Skeletal muscle tissue (tissue), 4 donors: Measurements from ENCODE around the gene DNAJB5. TPM values are rescaled to one million over a fixed set of nuclear protein-coding genes. Genes with fewer than 3 reads are reported as not detected.
A peak's percentile ranks its signal among the peaks of the same experiment; 100 is the strongest.
"Not testable (repeated sequence)": the region's sequence is repeated elsewhere in the genome, so short reads cannot be mapped to it uniquely, and the experiment has no call there.

ENCODE experiments used
- H3K27ac ChIP-seq: one replicate; pipeline ENCODE4 v1.7.0; 2013; ENCODE audit warnings: mild to moderate bottlenecking, low read depth, low read length, inconsistent platforms
- H3K27me3 ChIP-seq, 3 donors: one replicate each; pipeline ENCODE4 v1.7.0; 2013; ENCODE audit warnings: low read length in 3 of 3; ENCODE audit not compliant: control insufficient read depth in 3 of 3, insufficient read depth in 3 of 3
- H3K36me3 ChIP-seq, 3 donors: one replicate each; pipeline ENCODE4 v1.7.0; 2013; ENCODE audit warnings: low read length in 3 of 3; ENCODE audit not compliant: control insufficient read depth in 3 of 3, insufficient read depth in 3 of 3
- H3K4me1 ChIP-seq, 3 donors: one replicate each; pipeline ENCODE4 v1.7.0; 2013; ENCODE audit warnings: low read length in 3 of 3, mild to moderate bottlenecking in 3 of 3; ENCODE audit not compliant: control insufficient read depth in 3 of 3, insufficient read depth in 3 of 3
- H3K4me3 ChIP-seq, 3 donors: one replicate each; pipeline ENCODE4 v1.7.0; 2013; ENCODE audit warnings: low read length in 3 of 3
- H3K9ac ChIP-seq, 3 donors: one replicate each; pipeline ENCODE4 v1.7.0; 2013; ENCODE audit warnings: low read length in 3 of 3, mild to moderate bottlenecking in 3 of 3, moderate library complexity in 2 of 3, low read depth in 1 of 3
- H3K9me3 ChIP-seq, 3 donors: one replicate each; pipeline ENCODE4 v1.7.0; 2013; ENCODE audit warnings: low read length in 3 of 3; ENCODE audit not compliant: control insufficient read depth in 3 of 3
- total RNA-seq: library from RNA; depleted of rRNA; stranded (reverse); fragments of >200 nt; gene quantifications from one replicate; pipeline ENCODE4 v1.2.3, GENCODE V29; 2014
- donor health status: Osteomylitis.

The DNAJB5 gene
- total RNA-seq = 14.1 TPM

GRCh38 chr9:34989003-34989945 lies at the start of gene DNAJB5:
Gene DNAJB5 (plus strand): TSS chr9:34989745. CDS start chr9:34990631, 886 bp downstream.
- H3K9ac ChIP-seq = peak within 1 kb of the TSS; percentile 92 to 97 (median 96)
- peaks cover 0 to 4% (median 0%) of the 10 kb centered on the region in 3 donors for H3K36me3 ChIP-seq
- peak within 1 kb of the TSS; percentile 100 for H3K27ac ChIP-seq
- H3K9me3 ChIP-seq = no peaks in the 10 kb centered on the region
- H3K4me3 ChIP-seq = peak within 1 kb of the TSS; percentile 83 to 86 (median 85)
- H3K4me1 ChIP-seq = peaks cover 34 to 47% (median 45%) of the 10 kb centered on the region in 3 donors
- no peaks in the 10 kb centered on the region for H3K27me3 ChIP-seq

- H3K27me3 ChIP-seq, H3K9ac ChIP-seq, H3K9me3 ChIP-seq, H3K27ac ChIP-seq, H3K4me3 ChIP-seq, H3K36me3 ChIP-seq, H3K4me1 ChIP-seq: not testable (repeated sequence)
Measured at GRCh38 chr9:34939989-34940388, 49.6 kb upstream of the DNAJB5 start.

GRCh38 chr9:34948451-34948850 lies 41.1 kb upstream of the DNAJB5 start:
- Histone ChIP-seq H3K4me1 (no peaks in the 10 kb centered on the region), H3K9me3 (peaks cover 0 to 4% (median 0%) of the 10 kb centered on the region in 3 donors), H3K27ac (no peak overlapping the region), H3K27me3 (peaks cover 0 to 2% (median 0%) of the 10 kb centered on the region in 3 donors), H3K4me3 (no peak overlapping the region), H3K9ac (no peak overlapping the region), H3K36me3 (no peaks in the 10 kb centered on the region)

- Histone ChIP-seq H3K36me3 (no peaks in the 10 kb centered on the region), H3K9me3 (peaks cover 0 to 4% (median 0%) of the 10 kb centered on the region in 3 donors), H3K9ac (no peak overlapping the region), H3K27ac (no peak overlapping the region), H3K4me1 (peaks cover 0 to 3% (median 2%) of the 10 kb centered on the region in 3 donors), H3K4me3 (no peak overlapping the region), H3K27me3 (peaks cover 14 to 18% (median 17%) of the 10 kb centered on the region in 3 donors)
Measured at GRCh38 chr9:34954225-34954624, 35.3 kb upstream of the DNAJB5 start.

- peaks cover 23 to 28% (median 26%) of the 10 kb centered on the region in 3 donors for H3K27me3 ChIP-seq
- H3K4me3 ChIP-seq, H3K36me3 ChIP-seq, H3K9me3 ChIP-seq, H3K9ac ChIP-seq, H3K4me1 ChIP-seq, H3K27ac ChIP-seq: not testable (repeated sequence)
Measured at GRCh38 chr9:34956066-34956465, 33.5 kb upstream of the DNAJB5 start.

- peaks cover 0 to 3% (median 2%) of the 10 kb centered on the region in 3 donors for H3K4me1 ChIP-seq
- H3K9ac ChIP-seq = no peak overlapping the region
- H3K9me3 ChIP-seq = peaks cover 0 to 3% (median 0%) of the 10 kb centered on the region in 3 donors
- no peak overlapping the region for H3K4me3 ChIP-seq
- no peak overlapping the region for H3K27ac ChIP-seq
- H3K27me3 ChIP-seq = peaks cover 23 to 28% (median 26%) of the 10 kb centered on the region in 3 donors
- no peaks in the 10 kb centered on the region for H3K36me3 ChIP-seq
Measured at GRCh38 chr9:34956648-34957047, 32.9 kb upstream of the DNAJB5 start.

GRCh38 chr9:34957492-34958410 lies 31.8 kb upstream of the DNAJB5 start, which contains the start of gene PHF24:
Gene PHF24 (plus strand): TSS chr9:34958285. CDS start chr9:34971299, 13,014 bp downstream.
- no peak within 1 kb of the TSS for H3K9ac ChIP-seq
- peak within 1 kb of the TSS in 2 of 3 donors; percentile 26 to 41 for H3K4me3 ChIP-seq
- no peaks in the 10 kb centered on the region for H3K9me3 ChIP-seq
- no peaks in the 10 kb centered on the region for H3K36me3 ChIP-seq
- H3K4me1 ChIP-seq = peaks cover 0 to 3% (median 2%) of the 10 kb centered on the region in 3 donors
- peaks cover 26 to 28% (median 28%) of the 10 kb centered on the region in 3 donors for H3K27me3 ChIP-seq
- H3K27ac ChIP-seq = no peak within 1 kb of the TSS

- Histone ChIP-seq H3K27ac (no peak overlapping the region), H3K9ac (no peak overlapping the region), H3K27me3 (peaks cover 28 to 33% (median 28%) of the 10 kb centered on the region in 3 donors), H3K9me3 (no peaks in the 10 kb centered on the region), H3K4me1 (peaks cover 0 to 3% (median 2%) of the 10 kb centered on the region in 3 donors), H3K36me3 (no peaks in the 10 kb centered on the region), H3K4me3 (peak overlapping the region in 1 of 3 donors; percentile 41)
Measured at GRCh38 chr9:34958411-34958982, 31.0 kb upstream of the DNAJB5 start.

GRCh38 chr9:34959461-34959860 lies 30.1 kb upstream of the DNAJB5 start:
- peaks cover 0 to 3% (median 2%) of the 10 kb centered on the region in 3 donors for H3K4me1 ChIP-seq
- H3K27me3 ChIP-seq = peaks cover 23 to 39% (median 29%) of the 10 kb centered on the region in 3 donors
- H3K9me3 ChIP-seq = no peaks in the 10 kb centered on the region
- H3K36me3 ChIP-seq = no peaks in the 10 kb centered on the region
- H3K4me3 ChIP-seq = no peak overlapping the region
- H3K27ac ChIP-seq = no peak overlapping the region
- no peak overlapping the region for H3K9ac ChIP-seq
